ENCODE data around the gene OAS2.

Gene OAS2

GRCh38 chr12:112963227-112963861, 15.0 kb upstream of the OAS2 start:
- no peak for DNase-seq (ENCODE audit: low spot score)
- TF ChIP-seq, protein P1, sequence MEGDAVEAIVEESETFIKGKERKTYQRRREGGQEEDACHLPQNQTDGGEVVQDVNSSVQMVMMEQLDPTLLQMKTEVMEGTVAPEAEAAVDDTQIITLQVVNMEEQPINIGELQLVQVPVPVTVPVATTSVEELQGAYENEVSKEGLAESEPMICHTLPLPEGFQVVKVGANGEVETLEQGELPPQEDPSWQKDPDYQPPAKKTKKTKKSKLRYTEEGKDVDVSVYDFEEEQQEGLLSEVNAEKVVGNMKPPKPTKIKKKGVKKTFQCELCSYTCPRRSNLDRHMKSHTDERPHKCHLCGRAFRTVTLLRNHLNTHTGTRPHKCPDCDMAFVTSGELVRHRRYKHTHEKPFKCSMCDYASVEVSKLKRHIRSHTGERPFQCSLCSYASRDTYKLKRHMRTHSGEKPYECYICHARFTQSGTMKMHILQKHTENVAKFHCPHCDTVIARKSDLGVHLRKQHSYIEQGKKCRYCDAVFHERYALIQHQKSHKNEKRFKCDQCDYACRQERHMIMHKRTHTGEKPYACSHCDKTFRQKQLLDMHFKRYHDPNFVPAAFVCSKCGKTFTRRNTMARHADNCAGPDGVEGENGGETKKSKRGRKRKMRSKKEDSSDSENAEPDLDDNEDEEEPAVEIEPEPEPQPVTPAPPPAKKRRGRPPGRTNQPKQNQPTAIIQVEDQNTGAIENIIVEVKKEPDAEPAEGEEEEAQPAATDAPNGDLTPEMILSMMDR (IDR thresholded peaks at IDR 0.05; ENCODE audit: borderline replicate concordance, control extremely low read depth, extremely low read depth, insufficient read depth, missing control alignments), result no peak
- in situ Hi-C loops (cut with MboI; ENCODE audit: low sequenced_read_pairs, unreplicated experiment), result no loop called here

GRCh38 chr12:112964067-112964670, 14.2 kb upstream of the OAS2 start:
- no peak for DNase-seq (ENCODE audit: low spot score)
- in situ Hi-C loops (cut with MboI; ENCODE audit: low sequenced_read_pairs, unreplicated experiment), result no loop called here
- TF ChIP-seq, protein P1 (IDR thresholded peaks at IDR 0.05; ENCODE audit: borderline replicate concordance, control extremely low read depth, extremely low read depth, insufficient read depth, missing control alignments), result no peak

GRCh38 chr12:112964915-112965314, 13.4 kb upstream of the OAS2 start:
- in situ Hi-C loops (cut with MboI; ENCODE audit: low sequenced_read_pairs, unreplicated experiment), result no loop called here
- TF ChIP-seq, protein P1 (IDR thresholded peaks at IDR 0.05; ENCODE audit: borderline replicate concordance, control extremely low read depth, extremely low read depth, insufficient read depth, missing control alignments), result no peak
- no peak for DNase-seq (ENCODE audit: low spot score)

GRCh38 chr12:112965643-112966042, 12.7 kb upstream of the OAS2 start:
- in situ Hi-C loops (cut with MboI; ENCODE audit: low sequenced_read_pairs, unreplicated experiment), result no loop called here
- no peak for DNase-seq (ENCODE audit: low spot score)
- TF ChIP-seq, protein P1 (IDR thresholded peaks at IDR 0.05; ENCODE audit: borderline replicate concordance, control extremely low read depth, extremely low read depth, insufficient read depth, missing control alignments), result no peak

GRCh38 chr12:112967306-112967705, 11.0 kb upstream of the OAS2 start:
- TF ChIP-seq, protein P1 (IDR thresholded peaks at IDR 0.05; ENCODE audit: borderline replicate concordance, control extremely low read depth, extremely low read depth, insufficient read depth, missing control alignments), result no peak
- in situ Hi-C loops (cut with MboI; ENCODE audit: low sequenced_read_pairs, unreplicated experiment), result no loop called here
- DNase-seq (ENCODE audit: low spot score), result peak; percentile 4

- TF ChIP-seq, protein P1 (IDR thresholded peaks at IDR 0.05; ENCODE audit: borderline replicate concordance, control extremely low read depth, extremely low read depth, insufficient read depth, missing control alignments), result no peak
- peak; percentile 5 for DNase-seq (ENCODE audit: low spot score)
- in situ Hi-C loops (cut with MboI; ENCODE audit: low sequenced_read_pairs, unreplicated experiment), result no loop called here
Observed at GRCh38 chr12:112967858-112968257, 10.5 kb upstream of the OAS2 start.

Measured in GM13976 (cell line).